LHCN-M2 (cell line): Measurements from ENCODE around the gene CLEC5A. TPM values are rescaled to one million over a fixed set of nuclear protein-coding genes. Genes with fewer than 3 reads are reported as not detected.

Experiments
- total RNA-seq: library from RNA; depleted of rRNA; stranded (reverse); fragments of >200 nt; gene quantifications from 2 replicates; pipeline ENCODE4 v1.2.3, GENCODE V29; 2014; rRNA removed

Gene CLEC5A
- total RNA-seq, 1 experiment from 2014 or later = not detected

Other genes starting within 250 kb of the CLEC5A start
- gene DENND11, start 244.8 kb downstream of the CLEC5A start, total RNA-seq = 1.9 and 2.3 TPM in 2 replicates
- gene WEE2, start 238.6 kb downstream of the CLEC5A start, total RNA-seq = not detected in 2 replicates
- 314 and 326 TPM in 2 replicates for gene SSBP1, start 208.6 kb downstream of the CLEC5A start, total RNA-seq
- 0.19 and 0.34 TPM in 2 replicates for gene TAS2R3, start 182.9 kb downstream of the CLEC5A start, total RNA-seq
- 0.06 and 0.34 TPM in 2 replicates for gene TAS2R4, start 170.3 kb downstream of the CLEC5A start, total RNA-seq
- not detected in 2 replicates for gene TAS2R5, start 156.8 kb downstream of the CLEC5A start, total RNA-seq
- not detected in 2 replicates for gene PRSS37, start 105.5 kb downstream of the CLEC5A start, total RNA-seq
- not detected in 2 replicates for gene OR9A4, start 30.6 kb downstream of the CLEC5A start, total RNA-seq
- not detected in 2 replicates for gene TAS2R38, start 26.8 kb upstream of the CLEC5A start, total RNA-seq
- gene MGAM, start 48.9 kb upstream of the CLEC5A start, total RNA-seq = 0.06 and 0.17 TPM in 2 replicates
- gene MGAM2, start 164.7 kb upstream of the CLEC5A start, total RNA-seq = not detected in 2 replicates